Activated CD4-positive, alpha-beta memory T cell treated with anti-CD3 and anti-CD28 coated beads, Interleukin-2, amount 10 ng/mL, durations not matched to agents 7 days and 5 days (primary cell): ENCODE measurements around the gene ASB10. TPM values are rescaled to one million over a fixed set of nuclear protein-coding genes. Genes with fewer than 3 reads are reported as not detected.

Experiments used
- CTCF ChIA-PET: fragments of 350-600 bp; sonication (Branson Sonifier 250); formaldehyde crosslinking; loops from one replicate; lab custom pipeline; 2021; ENCODE audit warnings: antibody characterized with exemption, inconsistent platforms; lab: Charles Lee
- POLR2A ChIA-PET: fragments of 350-600 bp; sonication (Branson Sonifier 250); formaldehyde crosslinking; loops from one replicate; lab custom pipeline; 2021; ENCODE audit warnings: antibody characterized with exemption; lab: Charles Lee
- DNase-seq: peaks from one replicate; pipeline ENCODE4 v3.0.0-alpha.2; 2020
- H3K27ac Mint-ChIP-seq: one replicate; pipeline ENCODE4 v1.8.0; 2021; ENCODE audit warnings: mild to moderate bottlenecking, mixed read lengths
- H3K27me3 Mint-ChIP-seq: one replicate; pipeline ENCODE4 v1.8.0; 2021; ENCODE audit warnings: mixed read lengths
- H3K36me3 Mint-ChIP-seq: one replicate; pipeline ENCODE4 v1.8.0; 2021; ENCODE audit warnings: low read depth, mixed read lengths
- H3K4me1 Mint-ChIP-seq: one replicate; pipeline ENCODE4 v1.8.0; 2021; ENCODE audit warnings: mixed read lengths
- H3K4me3 Mint-ChIP-seq: one replicate; pipeline ENCODE4 v1.8.0; 2021; ENCODE audit warnings: mild to moderate bottlenecking, mixed read lengths
- H3K9me3 Mint-ChIP-seq: one replicate; pipeline ENCODE4 v1.8.0; 2021; ENCODE audit warnings: mixed read lengths
- total RNA-seq, 2 experiments: library from RNA; stranded (reverse); gene quantifications; one replicate each; pipeline ENCODE4 v1.2.3, GENCODE V29; 2021

The ASB10 gene
- total RNA-seq, 2 experiments from 2014 or later = not detected

- Mint-ChIP-seq H3K9me3 (no peaks in the 10 kb centered on the region), H3K4me3 (no peak overlapping the region), H3K27ac (no peak overlapping the region), H3K27me3 (no peaks in the 10 kb centered on the region), H3K4me1 (peaks cover 27% of the 10 kb centered on the region), H3K36me3 (peaks cover 13% of the 10 kb centered on the region)
- POLR2A ChIA-PET = interaction anchor here (1.8 to 3.5 kb wide), 3 partner anchors 13 to 24 kb away, joined by 6 to 30 read pairs (median 29); partner anchors contain the start of genes ABCF2 and CHPF2
- CTCF ChIA-PET = interaction anchor here (1.8 to 3.0 kb wide), 3 partner anchors 19 to 39 kb away, joined by 4 to 20 read pairs (median 9); partner anchors contain the start of gene ABCF2
- DNase-seq = no peak
These were observed 21.3 kb upstream of the ASB10 start for GRCh38 chr7:151208253-151208862.

DNA sequence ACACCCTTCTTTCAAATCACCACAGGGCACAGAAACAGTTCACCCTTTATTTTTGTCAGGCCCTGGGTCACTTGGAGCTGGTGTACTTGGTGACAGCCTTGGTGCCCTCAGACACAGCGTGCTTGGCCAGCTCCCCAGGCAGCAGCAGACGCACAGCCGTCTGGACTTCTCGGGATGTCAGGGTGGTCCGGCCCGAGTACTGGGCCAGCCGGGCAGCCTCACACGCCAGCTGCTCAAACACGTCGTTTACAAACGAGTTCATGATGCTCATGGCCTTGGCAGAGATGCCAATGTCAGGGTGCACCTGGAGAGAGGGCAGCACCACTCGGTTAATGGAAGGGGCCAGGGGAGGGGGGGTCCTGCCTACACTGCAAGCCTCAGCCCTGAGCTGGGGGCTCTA, 20.8 kb upstream of the ASB10 start:
- Mint-ChIP-seq H3K9me3 (no peaks in the 10 kb centered on the region), H3K4me1 (peaks cover 27% of the 10 kb centered on the region), H3K27ac (peak overlapping the region; percentile 74), H3K36me3 (peaks cover 8% of the 10 kb centered on the region), H3K27me3 (peaks cover 4% of the 10 kb centered on the region), H3K4me3 (no peak overlapping the region)
- ChIA-PET POLR2A (interaction anchor here (1.0 to 3.5 kb wide), 5 partner anchors 14 to 25 kb away, joined by 3 to 30 read pairs (median 6); partner anchors contain the start of genes ABCF2 and CHPF2), CTCF (interaction anchor here (1.3 to 3.0 kb wide), 7 partner anchors 12 to 144 kb away, joined by 4 to 20 read pairs (median 5); partner anchors contain the start of gene ABCF2)
- DNase-seq = no peak

DNA sequence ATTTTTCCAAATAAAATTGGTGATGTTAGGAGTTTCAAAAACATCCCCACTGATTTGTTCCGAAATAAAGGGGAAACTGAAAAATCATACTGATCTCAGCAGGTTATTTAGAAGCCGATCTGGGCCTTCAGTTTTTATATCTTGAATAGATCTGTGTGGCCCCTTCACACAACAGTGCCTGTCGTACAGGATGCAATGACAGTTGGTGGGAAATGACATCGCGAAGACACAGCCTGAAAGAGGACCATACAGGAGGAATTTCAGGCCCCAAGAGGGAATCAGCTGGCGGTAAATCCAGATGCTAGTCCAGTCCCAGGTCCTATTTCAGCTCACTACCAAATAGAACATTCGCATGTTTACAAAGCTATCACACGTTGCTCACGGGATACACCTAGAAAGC, 20.3 kb upstream of the ASB10 start:
- POLR2A ChIA-PET = interaction anchor here (1.0 to 3.5 kb wide), 6 partner anchors 14 to 144 kb away, joined by 3 to 30 read pairs (median 5); partner anchors contain the start of genes ABCF2 and CHPF2
- CTCF ChIA-PET = interaction anchor here (0.7 to 3.0 kb wide), 8 partner anchors 13 to 145 kb away, joined by 3 to 20 read pairs (median 4); partner anchors contain the start of gene ABCF2
- Mint-ChIP-seq H3K4me1 (peaks cover 27% of the 10 kb centered on the region), H3K27me3 (peaks cover 4% of the 10 kb centered on the region), H3K9me3 (no peaks in the 10 kb centered on the region), H3K4me3 (no peak overlapping the region), H3K27ac (peak overlapping the region; percentile 74), H3K36me3 (peaks cover 6% of the 10 kb centered on the region)
- peak; percentile 31 for DNase-seq

- CTCF ChIA-PET = interaction anchor here (0.6 to 3.0 kb wide), 9 partner anchors 13 to 145 kb away, joined by 3 to 20 read pairs (median 4); partner anchors contain the start of gene ABCF2
- Mint-ChIP-seq H3K27me3 (peaks cover 4% of the 10 kb centered on the region), H3K27ac (peak overlapping the region; percentile 74)
These were observed 19.9 kb upstream of the ASB10 start for GRCh38 chr7:151206914-151207313.

DNA sequence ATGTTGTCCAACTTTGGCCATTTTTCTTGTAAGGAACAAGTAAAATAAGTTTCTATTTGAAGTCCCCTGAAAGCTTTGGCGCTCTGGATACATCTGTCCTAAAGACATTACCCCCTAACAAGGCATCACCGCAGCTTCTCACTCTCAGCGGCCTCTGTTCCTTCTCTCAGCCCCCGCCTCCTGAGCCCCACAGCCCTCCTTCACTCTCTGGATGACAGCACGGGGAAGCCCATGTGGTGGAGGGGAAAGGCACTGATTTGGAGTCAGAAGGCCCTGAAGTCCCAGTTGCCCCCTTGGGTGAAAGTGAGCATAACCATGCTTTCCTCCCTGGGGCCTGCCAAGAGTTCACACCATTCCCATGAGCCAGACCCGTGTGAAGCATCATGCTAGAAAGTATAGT, 18.7 kb upstream of the ASB10 start:
- CTCF ChIA-PET = interaction anchor here (3.0 kb wide), 1 partner anchor 38 kb away, joined by 20 read pairs; no protein-coding TSS in a partner anchor
- H3K27ac Mint-ChIP-seq = no peak overlapping the region
- DNase-seq = no peak
- no peaks in the 10 kb centered on the region for H3K9me3 Mint-ChIP-seq
- H3K36me3 Mint-ChIP-seq = no peaks in the 10 kb centered on the region
- POLR2A ChIA-PET = interaction anchor here (1.2 to 3.5 kb wide), 3 partner anchors 9 to 89 kb away, joined by 3 to 30 read pairs (median 4); partner anchors contain the start of gene ABCF2
- H3K4me1 Mint-ChIP-seq = peaks cover 27% of the 10 kb centered on the region
- H3K4me3 Mint-ChIP-seq = no peak overlapping the region
- peaks cover 8% of the 10 kb centered on the region for H3K27me3 Mint-ChIP-seq

More at GRCh38 chr7:151206914-151207313, 19.9 kb upstream of the ASB10 start:
- peak; percentile 52 for DNase-seq
- Mint-ChIP-seq H3K9me3 (no peaks in the 10 kb centered on the region), H3K4me1 (peaks cover 27% of the 10 kb centered on the region), H3K4me3 (no peak overlapping the region), H3K36me3 (peaks cover 5% of the 10 kb centered on the region)
- POLR2A ChIA-PET = interaction anchor here (0.7 to 3.5 kb wide), 8 partner anchors 15 to 145 kb away, joined by 3 to 30 read pairs (median 4); partner anchors contain the start of genes ABCF2 and CHPF2

- Mint-ChIP-seq H3K4me1 (peaks cover 27% of the 10 kb centered on the region), H3K27me3 (peaks cover 8% of the 10 kb centered on the region), H3K27ac (no peak overlapping the region), H3K9me3 (no peaks in the 10 kb centered on the region), H3K36me3 (no peaks in the 10 kb centered on the region), H3K4me3 (no peak overlapping the region)
- DNase-seq = no peak
- CTCF ChIA-PET = no interaction called here
- POLR2A ChIA-PET = interaction anchor here (1.0 kb wide), 1 partner anchor 28 kb away, joined by 3 read pairs; the partner anchor contains the start of gene CHPF2
These were observed 17.5 kb upstream of the ASB10 start for GRCh38 chr7:151204383-151205032.

GRCh38 chr7:151202836-151203235, 15.8 kb upstream of the ASB10 start:
- ChIA-PET POLR2A (interaction anchor here (0.9 kb wide), 1 partner anchor 24 kb away, joined by 3 read pairs; the partner anchor contains the start of gene ABCF2), CTCF (no interaction called here)
- Mint-ChIP-seq H3K4me1 (peaks cover 18% of the 10 kb centered on the region), H3K36me3 (no peaks in the 10 kb centered on the region), H3K27ac (no peak overlapping the region), H3K4me3 (no peak overlapping the region), H3K9me3 (no peaks in the 10 kb centered on the region), H3K27me3 (peaks cover 8% of the 10 kb centered on the region)
- DNase-seq = no peak

- H3K4me1 Mint-ChIP-seq = peaks cover 7% of the 10 kb centered on the region
- peaks cover 8% of the 10 kb centered on the region for H3K27me3 Mint-ChIP-seq
- no peak for DNase-seq
- H3K36me3 Mint-ChIP-seq = no peaks in the 10 kb centered on the region
- POLR2A ChIA-PET = no interaction called here
- no peaks in the 10 kb centered on the region for H3K9me3 Mint-ChIP-seq
- H3K4me3 Mint-ChIP-seq = no peak overlapping the region
- CTCF ChIA-PET = no interaction called here
- H3K27ac Mint-ChIP-seq = no peak overlapping the region
These were observed 14.7 kb upstream of the ASB10 start for GRCh38 chr7:151201751-151202150.

DNA sequence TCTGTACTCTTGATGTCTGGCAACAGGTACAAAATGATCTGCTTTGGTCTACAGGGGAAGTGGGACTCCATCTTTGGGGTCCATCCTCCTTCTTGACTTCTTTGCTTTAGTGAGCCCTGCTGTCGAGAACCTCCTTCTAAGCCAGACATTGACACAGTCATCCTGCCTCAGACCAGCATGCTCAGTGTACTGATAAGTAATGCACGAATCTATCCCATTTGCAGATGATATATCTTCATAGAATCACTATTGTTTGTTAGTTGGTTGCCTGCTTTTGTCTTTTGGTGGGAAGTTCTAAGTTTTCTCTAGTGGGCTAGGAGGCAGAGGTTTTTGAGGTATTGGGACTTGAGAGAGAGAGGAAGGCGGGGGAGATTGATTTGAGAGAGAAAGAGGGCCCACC, 14.3 kb upstream of the ASB10 start:
- Mint-ChIP-seq H3K27me3 (peaks cover 8% of the 10 kb centered on the region), H3K27ac (no peak overlapping the region), H3K9me3 (no peaks in the 10 kb centered on the region), H3K4me1 (peaks cover 4% of the 10 kb centered on the region), H3K4me3 (no peak overlapping the region), H3K36me3 (no peaks in the 10 kb centered on the region)
- CTCF ChIA-PET = no interaction called here
- DNase-seq = no peak
- POLR2A ChIA-PET = no interaction called here

GRCh38 chr7:151198945-151199848, 12.1 kb upstream of the ASB10 start:
- H3K27me3 Mint-ChIP-seq = peaks cover 15% of the 10 kb centered on the region
- no peak overlapping the region for H3K27ac Mint-ChIP-seq
- H3K4me3 Mint-ChIP-seq = no peak overlapping the region
- peaks cover 3% of the 10 kb centered on the region for H3K4me1 Mint-ChIP-seq
- H3K36me3 Mint-ChIP-seq = no peaks in the 10 kb centered on the region
- no peaks in the 10 kb centered on the region for H3K9me3 Mint-ChIP-seq
- CTCF ChIA-PET = no interaction called here
- no peak for DNase-seq
- POLR2A ChIA-PET = interaction anchor here (2.3 kb wide), 1 partner anchor 28 kb away, joined by 6 read pairs; the partner anchor contains the start of gene ABCF2

- Mint-ChIP-seq H3K36me3 (no peaks in the 10 kb centered on the region), H3K4me3 (no peak overlapping the region), H3K9me3 (no peaks in the 10 kb centered on the region), H3K27me3 (peaks cover 13% of the 10 kb centered on the region), H3K27ac (no peak overlapping the region), H3K4me1 (peaks cover 4% of the 10 kb centered on the region)
- DNase-seq = no peak
- ChIA-PET CTCF (no interaction called here), POLR2A (no interaction called here)
These were observed 10.9 kb upstream of the ASB10 start for GRCh38 chr7:151197932-151198331.
